GM12875 (cell line): Measurements from ENCODE around the gene C20orf144.
"Not testable (repeated sequence)": the region's sequence is repeated elsewhere in the genome, so short reads cannot be mapped to it uniquely, and the experiment has no call there.

Experiments used
- H3K4me3 ChIP-seq: one replicate; pipeline ENCODE4 v1.5.1; 2011; ENCODE audit warnings: low read depth, low read length, control low read depth
- CTCF ChIP-seq: IDR thresholded peaks from 2 replicates; pipeline ENCODE4 v1.5.1; 2011; ENCODE audit warnings: low read depth, mild to moderate bottlenecking, control low read depth, inconsistent platforms, low read length, moderate library complexity, borderline replicate concordance; ENCODE audit not compliant: insufficient read depth

The C20orf144 gene

GRCh38 chr20:33689973-33690372 is 27.8 kb downstream of the C20orf144 start:
- H3K4me3 ChIP-seq, result no peak overlapping the region
- TF ChIP-seq CTCF, result no peak

GRCh38 chr20:33693289-33693688 is 31.2 kb downstream of the C20orf144 start:
- no peak overlapping the region for H3K4me3 ChIP-seq
- no peak for TF ChIP-seq CTCF

GRCh38 chr20:33693741-33694638 is 31.9 kb downstream of the C20orf144 start:
- TF ChIP-seq CTCF, result no peak
- H3K4me3 ChIP-seq, result no peak overlapping the region

DNA sequence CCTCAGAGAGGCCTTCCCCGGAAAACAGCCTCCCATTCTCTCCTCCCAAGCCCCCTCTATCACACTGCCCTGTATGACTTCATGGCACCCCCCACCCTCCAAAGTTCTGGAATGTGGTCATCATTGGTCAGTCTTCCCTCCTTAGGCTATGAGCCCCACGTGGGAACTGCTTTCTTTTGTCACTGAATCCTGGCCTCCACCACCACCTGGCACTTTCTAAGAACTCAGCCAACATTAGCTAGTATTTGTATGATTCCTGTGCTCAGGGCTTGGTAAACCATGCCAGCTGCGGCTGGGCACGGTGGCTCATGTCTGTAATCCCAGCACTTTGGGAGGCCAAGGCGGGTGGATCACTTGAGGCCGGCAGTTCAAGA is 32.5 kb downstream of the C20orf144 start:
- TF ChIP-seq CTCF, result no peak
- H3K4me3 ChIP-seq, result no peak overlapping the region

DNA sequence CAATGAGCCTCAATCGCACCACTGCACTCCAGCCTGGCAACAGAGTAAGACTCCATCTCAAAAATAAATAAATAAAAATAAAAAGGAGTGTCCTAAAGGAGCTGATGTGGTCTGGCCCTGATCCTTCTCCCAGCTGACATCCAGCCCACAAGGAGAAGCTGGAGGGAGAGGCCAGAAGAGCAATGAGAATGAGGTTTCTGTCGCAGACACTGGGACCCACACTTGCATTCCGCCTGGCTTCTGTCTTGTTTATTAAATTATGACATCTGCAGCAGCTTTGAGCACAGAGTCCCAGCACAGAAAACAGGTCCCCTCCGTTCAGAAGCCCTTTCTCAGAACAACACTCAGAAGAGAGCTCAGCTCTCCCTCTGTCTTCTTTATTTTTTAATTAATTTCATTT is 34.3 kb downstream of the C20orf144 start:
- H3K4me3 ChIP-seq, result no peak overlapping the region
- no peak for TF ChIP-seq CTCF

GRCh38 chr20:33697129-33697528 is 35.0 kb downstream of the C20orf144 start:
- no peak for TF ChIP-seq CTCF
- H3K4me3 ChIP-seq, result no peak overlapping the region

DNA sequence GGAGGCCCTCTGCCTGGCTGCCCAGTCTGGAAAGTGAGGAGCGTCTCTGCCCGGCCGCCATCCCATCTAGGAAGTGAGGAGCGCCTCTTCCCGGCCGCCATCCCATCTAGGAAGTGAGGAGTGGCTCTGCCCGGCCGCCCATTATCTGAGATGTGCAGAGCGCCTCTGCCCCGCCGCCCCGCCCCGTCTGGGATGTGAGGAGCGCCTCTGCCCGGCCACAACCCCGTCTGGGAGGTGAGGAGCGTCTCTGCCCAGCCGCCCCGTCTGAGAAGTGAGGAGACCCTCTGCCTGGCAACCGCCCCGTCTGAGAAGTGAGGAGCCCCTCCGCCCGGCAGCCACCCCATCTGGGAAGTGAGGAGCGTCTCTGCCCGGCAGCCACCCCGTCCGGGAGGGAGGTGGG is 36.8 kb downstream of the C20orf144 start:
- H3K4me3 ChIP-seq, result not testable (repeated sequence)

GRCh38 chr20:33700696-33701441 is 38.7 kb downstream of the C20orf144 start:
- H3K4me3 ChIP-seq, result not testable (repeated sequence)
